BLaER1 treated with 17β-estradiol and CSF1 and Interleukin-3, amounts not matched to agents 10 nM and 100 nM (cell line): ENCODE data around the gene SLC25A17.
"Not testable (repeated sequence)": the region's sequence is repeated elsewhere in the genome, so short reads cannot be mapped to it uniquely, and the experiment has no call there.

ENCODE experiments used
- H3K27ac ChIP-seq, 11 experiments: shearing (Covaris generic); formaldehyde crosslinking; 2 replicates each; pipeline ENCODE4 v1.8.1; 2022
- H3K27me3 ChIP-seq, 11 experiments: shearing (Covaris generic); formaldehyde crosslinking; 2 replicates each; pipeline ENCODE4 v1.8.1; 2022
- H3K36me3 ChIP-seq, 11 experiments: shearing (Covaris generic); formaldehyde crosslinking; 2 replicates each; pipeline ENCODE4 v1.8.1; 2022
- H3K4me1 ChIP-seq, 10 experiments: shearing (Covaris generic); formaldehyde crosslinking; 2 replicates each; pipeline ENCODE4 v1.8.1; 2022
- H3K4me2 ChIP-seq, 11 experiments: shearing (Covaris generic); formaldehyde crosslinking; 2 replicates each; pipeline ENCODE4 v1.8.1; 2022
- H3K4me3 ChIP-seq, 10 experiments: shearing (Covaris generic); formaldehyde crosslinking; 2 replicates each; pipeline ENCODE4 v1.8.1; 2022
- H3K9ac ChIP-seq, 11 experiments: shearing (Covaris generic); formaldehyde crosslinking; 2 replicates each; pipeline ENCODE4 v1.8.1; 2022
- H3K9me3 ChIP-seq, 11 experiments: shearing (Covaris generic); formaldehyde crosslinking; replicated peaks in 1 of 11; 2 replicates each; pipeline ENCODE4 v1.8.1; 2022
- H4K20me1 ChIP-seq, 11 experiments: shearing (Covaris generic); formaldehyde crosslinking; 2 replicates each; pipeline ENCODE4 v1.8.1; 2022
- Cebpa-rat ChIP-seq, 11 experiments: shearing (Covaris generic); IDR thresholded peaks; 2 replicates each; pipeline ENCODE4 v1.8.1; 2022

Gene SLC25A17, protein sequence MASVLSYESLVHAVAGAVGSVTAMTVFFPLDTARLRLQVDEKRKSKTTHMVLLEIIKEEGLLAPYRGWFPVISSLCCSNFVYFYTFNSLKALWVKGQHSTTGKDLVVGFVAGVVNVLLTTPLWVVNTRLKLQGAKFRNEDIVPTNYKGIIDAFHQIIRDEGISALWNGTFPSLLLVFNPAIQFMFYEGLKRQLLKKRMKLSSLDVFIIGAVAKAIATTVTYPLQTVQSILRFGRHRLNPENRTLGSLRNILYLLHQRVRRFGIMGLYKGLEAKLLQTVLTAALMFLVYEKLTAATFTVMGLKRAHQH

DNA sequence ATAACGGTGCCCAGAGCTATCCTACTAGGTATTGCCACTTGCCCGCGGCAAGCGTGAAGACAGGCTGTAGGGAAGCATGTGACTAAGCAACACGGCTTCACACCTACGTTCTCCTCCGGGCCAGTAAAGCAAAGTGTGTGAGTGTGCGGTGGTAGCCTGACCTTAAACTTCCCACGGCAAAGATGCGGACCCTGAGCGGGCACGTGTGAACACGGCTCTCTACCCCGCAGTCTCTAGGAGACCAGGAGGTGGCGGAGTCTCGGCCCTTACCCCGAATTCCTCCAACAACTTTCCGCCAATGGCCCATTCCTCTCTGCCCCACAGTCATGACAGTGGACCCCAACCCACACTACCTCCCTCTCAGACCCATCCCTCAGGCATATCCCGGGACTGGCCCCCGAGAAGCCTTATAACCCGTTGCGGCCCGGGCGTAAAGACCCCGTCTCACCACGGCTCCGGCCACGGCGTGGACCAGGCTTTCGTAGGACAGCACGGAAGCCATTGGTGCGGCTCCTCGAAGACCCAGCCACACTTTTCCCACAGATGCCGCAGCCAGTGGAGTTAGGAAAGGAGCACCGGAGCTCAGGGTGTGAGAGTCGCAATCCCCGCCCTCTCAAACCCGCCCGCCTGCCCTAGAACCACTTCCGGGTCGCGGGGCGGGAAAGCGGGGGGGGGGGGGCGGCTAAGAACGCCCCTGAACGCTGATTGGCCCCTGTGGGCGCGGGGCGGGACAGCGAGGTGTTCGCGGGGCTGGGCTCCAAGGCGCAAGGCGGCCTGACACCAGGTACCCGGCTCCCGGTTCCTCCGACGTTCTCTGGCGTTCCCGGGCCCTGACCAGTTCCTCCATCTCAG is at the start of gene SLC25A17:
Gene SLC25A17, minus strand, starts transcription at position 600 of the 852 bp plus-strand sequence. Its CDS starts 98 bp downstream, at position 502.
- TF ChIP-seq Cebpa-rat (IDR thresholded peaks at IDR 0.05): no peak
- Histone ChIP-seq H3K4me1 (peaks cover 26 to 32% (median 30%) of the 10 kb centered on the region in 10 experiments), H3K36me3 (peaks cover 8 to 36% (median 20%) of the 10 kb centered on the region in 11 experiments), H3K9ac (peak within 1 kb of the TSS; percentile 83 to 89 (median 86)), H4K20me1 (peaks cover 0 to 22% (median 0%) of the 10 kb centered on the region in 11 experiments; a peak in 6 of 22 replicates), H3K4me2 (peak within 1 kb of the TSS; percentile 85 to 98 (median 92)), H3K9me3 (no peaks in the 10 kb centered on the region), H3K4me3 (peak within 1 kb of the TSS; percentile 73 to 99 (median 92)), H3K27ac (peak within 1 kb of the TSS; percentile 52 to 86 (median 81); a peak in 21 of 22 replicates), H3K27me3 (no peaks in the 10 kb centered on the region)

DNA sequence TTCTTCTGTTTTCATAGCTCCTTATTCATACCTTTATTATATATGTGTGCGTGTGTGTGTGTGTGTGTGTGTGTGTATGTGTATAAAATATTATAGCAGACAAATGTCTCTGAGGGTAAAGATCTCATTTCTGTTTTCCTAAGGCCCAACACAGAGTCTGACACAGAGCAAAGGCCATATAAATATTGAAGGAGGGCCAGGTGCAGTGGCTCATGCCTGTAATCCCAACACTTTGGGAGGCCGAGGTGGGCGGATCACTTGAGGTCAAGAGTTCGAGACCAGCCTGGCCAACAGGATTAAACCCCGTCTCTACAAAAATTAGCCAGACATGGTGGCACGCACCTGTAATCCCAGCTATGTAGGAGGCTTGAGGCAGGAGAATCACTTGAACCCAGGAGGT is 49.2 kb upstream of the SLC25A17 start:
- not testable (repeated sequence) for H3K4me2 ChIP-seq, H3K4me3 ChIP-seq, H3K27me3 ChIP-seq

DNA sequence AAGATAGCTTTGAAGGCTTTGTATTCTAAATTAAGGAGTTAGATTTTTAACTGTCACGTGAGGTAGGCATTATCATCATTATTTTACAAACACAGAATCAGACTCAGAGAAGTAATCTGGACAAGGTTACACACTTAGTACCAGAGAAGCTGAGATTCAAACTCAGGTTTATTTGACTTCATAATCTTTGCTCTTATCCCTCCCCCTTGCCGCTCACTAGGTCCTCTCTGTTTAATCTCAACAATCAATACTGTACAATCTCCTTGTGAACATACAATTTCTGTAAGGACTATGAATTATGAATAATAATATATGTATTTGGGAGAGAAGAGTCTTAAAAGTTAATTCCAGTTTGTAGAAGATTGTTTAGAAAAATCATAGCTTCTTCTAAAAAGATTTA is 48.0 kb upstream of the SLC25A17 start:
- TF ChIP-seq Cebpa-rat (IDR thresholded peaks at IDR 0.05): no peak
- no peak overlapping the region for H3K9ac ChIP-seq

More for the DNA sequence above, 49.2 kb upstream of the SLC25A17 start:
- peaks cover 7 to 16% (median 12%) of the 10 kb centered on the region in 10 experiments; a peak in 19 of 20 replicates for H3K4me1 ChIP-seq
- not testable (repeated sequence) for H3K9me3 ChIP-seq, H3K27ac ChIP-seq, H3K9ac ChIP-seq
- peaks cover 0 to 14% (median 4%) of the 10 kb centered on the region in 11 experiments; a peak in 2 of 22 replicates for H4K20me1 ChIP-seq
- H3K36me3 ChIP-seq: peaks cover 20 to 48% (median 36%) of the 10 kb centered on the region in 11 experiments

DNA sequence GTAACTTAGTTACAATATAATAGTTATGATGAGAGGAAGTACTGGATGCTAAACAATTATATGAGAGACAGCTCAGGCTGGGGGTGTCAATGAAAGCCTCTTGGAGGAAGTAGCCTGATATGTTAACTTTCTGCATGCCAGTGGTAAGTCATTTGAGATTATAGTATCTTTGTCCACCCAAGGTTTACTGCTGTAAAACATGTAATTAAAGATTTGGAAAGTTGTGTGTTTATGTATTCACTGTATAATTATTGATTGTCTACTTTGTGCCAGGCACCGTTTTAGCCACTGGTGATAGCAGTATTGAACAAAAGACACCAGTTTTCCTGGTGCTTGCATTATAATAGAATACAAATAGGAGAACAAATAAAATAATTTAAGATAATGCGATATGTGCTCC is 43.4 kb upstream of the SLC25A17 start:
- Histone ChIP-seq H3K4me2 (peak overlapping the region in 3 of 11 experiments; percentile 77 to 84 (median 82); a peak in 4 of 22 replicates), H3K36me3 (peaks cover 15 to 44% (median 26%) of the 10 kb centered on the region in 11 experiments; a peak in 18 of 22 replicates), H3K27me3 (no peaks in the 10 kb centered on the region)

More for the DNA sequence above, 48.0 kb upstream of the SLC25A17 start:
- Histone ChIP-seq H3K9me3 (no peaks in the 10 kb centered on the region), H3K27me3 (no peaks in the 10 kb centered on the region), H3K4me2 (no peak overlapping the region), H4K20me1 (peaks cover 0 to 18% (median 4%) of the 10 kb centered on the region in 11 experiments; a peak in 3 of 22 replicates), H3K36me3 (peaks cover 19 to 49% (median 29%) of the 10 kb centered on the region in 11 experiments), H3K4me3 (no peak overlapping the region), H3K27ac (no peak overlapping the region), H3K4me1 (peaks cover 7 to 29% (median 13%) of the 10 kb centered on the region in 10 experiments; a peak in 19 of 20 replicates)

DNA sequence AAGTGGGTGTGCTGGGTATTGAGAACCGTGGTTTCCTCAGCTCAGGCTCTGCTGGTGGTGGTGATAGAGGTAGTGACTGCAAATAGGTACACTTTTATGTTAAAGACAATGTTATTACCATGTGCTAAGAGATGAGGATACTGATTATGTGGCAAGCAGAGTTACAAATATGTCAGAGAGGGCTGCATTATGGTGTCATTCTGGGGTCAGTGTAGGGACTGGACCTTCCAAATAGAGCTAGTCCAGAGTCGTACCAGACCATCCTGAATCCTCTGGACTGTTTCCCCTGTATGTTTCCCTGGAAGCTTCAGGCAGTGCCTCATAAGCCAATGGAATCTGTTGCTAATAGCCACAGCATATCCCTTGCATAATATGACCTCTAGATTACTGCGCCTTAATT is 42.9 kb upstream of the SLC25A17 start, which contains the start of gene DNAJB7:
Gene DNAJB7, minus strand, starts transcription at position 101 of the 400 bp plus-strand sequence. CDS start 119 bp downstream, outside the sequence.
- H3K4me3 ChIP-seq: no peak within 1 kb of the TSS
- peak within 1 kb of the TSS in 3 of 11 experiments; percentile 77 to 84 (median 82); a peak in 6 of 22 replicates for H3K4me2 ChIP-seq
- peaks cover 0 to 18% (median 4%) of the 10 kb centered on the region in 11 experiments; a peak in 3 of 22 replicates for H4K20me1 ChIP-seq
- H3K36me3 ChIP-seq: peaks cover 15 to 44% (median 26%) of the 10 kb centered on the region in 11 experiments; a peak in 18 of 22 replicates
- peak within 1 kb of the TSS in 1 of 11 experiments; percentile 36; a peak in 1 of 22 replicates for H3K27ac ChIP-seq
- TF ChIP-seq Cebpa-rat (IDR thresholded peaks at IDR 0.05): no peak
- H3K9me3 ChIP-seq: no peaks in the 10 kb centered on the region
- H3K9ac ChIP-seq: no peak within 1 kb of the TSS
- H3K4me1 ChIP-seq: peaks cover 18 to 54% (median 30%) of the 10 kb centered on the region in 10 experiments
- no peaks in the 10 kb centered on the region for H3K27me3 ChIP-seq

More for the DNA sequence above, 43.4 kb upstream of the SLC25A17 start:
- Histone ChIP-seq H4K20me1 (peaks cover 0 to 18% (median 4%) of the 10 kb centered on the region in 11 experiments; a peak in 3 of 22 replicates), H3K4me1 (peaks cover 18 to 53% (median 30%) of the 10 kb centered on the region in 10 experiments), H3K27ac (peak overlapping the region in 1 of 11 experiments; percentile 36; a peak in 1 of 22 replicates), H3K4me3 (no peak overlapping the region), H3K9me3 (no peaks in the 10 kb centered on the region), H3K9ac (no peak overlapping the region)
- TF ChIP-seq Cebpa-rat (IDR thresholded peaks at IDR 0.05): no peak

DNA sequence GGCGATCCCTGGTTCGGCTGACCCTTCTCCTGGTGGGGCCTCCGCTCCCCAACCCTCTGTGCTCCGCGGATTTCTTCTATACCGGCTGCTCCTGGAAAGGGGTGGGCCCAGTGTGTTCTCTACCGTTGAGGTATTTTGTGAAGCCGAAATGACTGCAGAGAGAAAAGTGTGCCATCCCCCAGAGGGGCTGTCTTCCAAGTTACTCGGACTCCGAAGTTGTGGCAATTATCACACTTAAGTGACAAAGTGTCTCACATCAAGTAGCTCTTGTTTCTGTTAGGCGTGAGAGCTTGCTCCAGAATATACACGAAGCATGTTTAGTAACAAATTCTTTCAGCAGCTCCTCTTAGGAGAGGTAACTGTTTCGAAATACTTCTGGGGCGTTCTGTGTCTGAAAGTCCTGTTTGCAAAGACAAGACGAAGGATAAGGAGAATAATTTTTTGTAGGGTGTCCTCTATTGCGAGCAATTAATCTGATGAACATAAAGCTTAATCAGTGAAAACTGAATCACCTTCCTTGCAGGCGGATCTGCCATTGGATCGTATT is 38.2 kb upstream of the SLC25A17 start:
- peaks cover 15 to 54% (median 36%) of the 10 kb centered on the region in 11 experiments; a peak in 19 of 22 replicates for H3K36me3 ChIP-seq
- H3K27ac ChIP-seq: peak overlapping the region; percentile 91 to 98 (median 96)
- H3K9me3 ChIP-seq: no peaks in the 10 kb centered on the region
- peak overlapping the region; percentile 85 to 97 (median 93) for H3K9ac ChIP-seq
- peaks cover 38 to 58% (median 45%) of the 10 kb centered on the region in 10 experiments for H3K4me1 ChIP-seq
- 0 out of 22 replicates have a peak, but pooled peaks of 2 of the 11 experiments have one; percentile 18 to 24 for TF ChIP-seq Cebpa-rat (IDR thresholded peaks at IDR 0.05)
- peak overlapping the region; percentile 83 to 97 (median 92) for H3K4me3 ChIP-seq
- no peaks in the 10 kb centered on the region for H3K27me3 ChIP-seq
- peaks cover 27 to 40% (median 32%) of the 10 kb centered on the region in 11 experiments; a peak in 20 of 22 replicates for H4K20me1 ChIP-seq
- peak overlapping the region; percentile 79 to 96 (median 93) for H3K4me2 ChIP-seq

DNA sequence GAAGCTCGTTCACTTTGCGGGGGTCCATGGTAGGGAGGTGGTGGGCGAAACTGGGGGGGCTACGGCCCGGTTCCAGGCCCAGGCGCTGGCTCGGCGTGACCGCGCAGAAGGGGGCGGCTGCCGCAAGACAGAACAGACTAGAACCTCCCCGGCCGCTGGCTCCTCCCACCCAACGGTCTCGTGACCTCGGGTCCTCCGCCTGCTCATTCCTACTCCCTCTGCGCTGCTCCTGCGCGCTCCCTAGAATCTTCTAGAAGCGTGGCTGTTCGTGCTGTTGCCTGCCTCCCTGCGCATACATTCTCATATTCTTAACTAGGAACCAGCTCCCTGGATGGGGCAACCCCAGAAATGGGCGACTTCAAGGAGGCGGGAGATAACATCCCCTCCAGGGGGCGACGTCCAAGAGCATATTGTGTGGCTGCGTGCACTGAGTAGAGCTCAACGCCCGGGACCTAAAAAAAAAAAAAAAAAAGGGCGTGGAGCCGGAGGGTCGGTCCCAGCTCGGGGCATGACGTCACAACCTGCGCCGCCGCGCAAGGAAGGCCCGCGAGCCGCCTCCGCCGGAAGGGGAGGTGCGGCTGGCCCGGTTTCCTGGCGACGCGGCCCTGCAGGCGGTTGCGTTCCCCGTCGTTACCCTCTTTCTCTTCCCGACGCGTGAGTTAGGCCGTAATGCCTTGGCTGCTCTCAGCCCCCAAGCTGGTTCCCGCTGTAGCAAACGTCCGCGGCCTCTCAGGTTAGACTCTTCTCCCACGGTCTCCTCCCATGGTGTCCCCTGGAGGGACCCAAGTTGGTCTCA is 37.6 kb upstream of the SLC25A17 start, which contains the start of the genes ST13 and XPNPEP3:
Gene ST13, minus strand, starts transcription at position 127 of the 796 bp plus-strand sequence. Its CDS starts 99 bp downstream, at position 28.
Gene XPNPEP3, plus strand, starts transcription at position 636 of the 796 bp plus-strand sequence. Its CDS starts 34 bp downstream, at position 670.
- Histone ChIP-seq H3K4me1 (peaks cover 38 to 53% (median 45%) of the 10 kb centered on the region in 10 experiments), H4K20me1 (peaks cover 33 to 47% (median 39%) of the 10 kb centered on the region in 11 experiments; a peak in 20 of 22 replicates), H3K4me2 (peak within 1 kb of the TSS; percentile 88 to 99 (median 93))

More for the DNA sequence above, 37.6 kb upstream of the SLC25A17 start, which contains the start of the genes ST13 and XPNPEP3:
- Histone ChIP-seq H3K9me3 (no peaks in the 10 kb centered on the region), H3K9ac (peak within 1 kb of the TSS; percentile 85 to 97 (median 93)), H3K36me3 (peaks cover 11 to 55% (median 36%) of the 10 kb centered on the region in 11 experiments; a peak in 20 of 22 replicates), H3K27ac (peak within 1 kb of the TSS; percentile 91 to 98 (median 96)), H3K4me3 (peak within 1 kb of the TSS; percentile 83 to 97 (median 92)), H3K27me3 (no peaks in the 10 kb centered on the region)
- no peak for TF ChIP-seq Cebpa-rat (IDR thresholded peaks at IDR 0.05)
